K562 (cell line): ENCODE results near the gene OR2B2. TPM values are rescaled to one million over a fixed set of nuclear protein-coding genes. Genes with fewer than 3 reads are reported as not detected.

Experiments
- ATAC-seq: fragments of 200-7000 bp; cut with Tn5 transposase; 3 replicates; pipeline ENCODE4 v1.9.1; 2020; ENCODE audit warnings: moderate library complexity
- BruUV-seq: library from RNA; stranded (reverse); fragments of 400-500 nt; replicated peaks from 2 replicates; lab custom pipeline; 2021; lab: Mats Ljungman, UMichigan
- CTCF ChIA-PET: fragments of 300-600 bp; formaldehyde crosslinking; extraction: SDS; loops from one replicate; lab custom pipeline; 2021; ENCODE audit warnings: low intra/inter-chr PET ratio; lab: Yijun Ruan, JAX
- POLR2A ChIA-PET: fragments of 300-600, 350-650 bp; sonication (Branson Sonifier 250); formaldehyde crosslinking; extraction: SDS; loops from one replicate; lab custom pipeline; 2021; ENCODE audit warnings: antibody characterized with exemption, inconsistent platforms; lab: Yijun Ruan, JAX
- DNase-seq, 4 experiments: peaks; one replicate each; pipeline versions ENCODE4 v3.0.0 to v3.0.0-alpha.2; 2011 to 2018; ENCODE audit warnings: low spot score in 3 of 4, mixed read lengths in 3 of 4; ENCODE audit errors: extremely low read depth in 1 of 4
- FAIRE-seq: peaks from 2 replicates; lab custom pipeline; 2011; peaks lifted over from hg19 to GRCh38; lab: Jason Lieb, UNC
- H2AFZ ChIP-seq: 2 replicates; pipeline ENCODE4 v1.6.0; 2011; ENCODE audit warnings: low read depth, low read length, control low read depth, inconsistent platforms
- H3K27ac ChIP-seq: fragments of 200-600 bp; 3 replicates; pipeline ENCODE4 v1.8.0; 2011; ENCODE audit warnings: low read depth, mild to moderate bottlenecking, control low read depth, inconsistent platforms, low read length, moderate library complexity, mixed read lengths; ENCODE audit errors: extremely low read depth
- H3K27me3 ChIP-seq, 2 experiments: fragments of 300-600 bp in 1 of 2; 2 replicates in 1 of 2; 3 replicates in 1 of 2; pipeline versions ENCODE4 v1.6.0 to v1.8.0; 2011; ENCODE audit warnings: inconsistent platforms in 2 of 2, low read length in 2 of 2, mild to moderate bottlenecking in 1 of 2, mixed read lengths in 1 of 2, moderate library complexity in 1 of 2; ENCODE audit not compliant: control insufficient read depth in 2 of 2, insufficient read depth in 2 of 2
- H3K36me3 ChIP-seq: fragments of 300-600 bp; 3 replicates; pipeline ENCODE4 v1.8.0; 2011; ENCODE audit warnings: mild to moderate bottlenecking, low read length, inconsistent platforms; ENCODE audit not compliant: control insufficient read depth, insufficient read depth
- H3K4me1 ChIP-seq, 2 experiments: fragments of 200-600 bp in 1 of 2; replicated peaks in 1 of 2; 2 replicates in 1 of 2; 3 replicates in 1 of 2; pipeline versions ENCODE4 v1.5.1 to v1.8.0; 2011; ENCODE audit warnings: inconsistent platforms in 2 of 2, low read length in 2 of 2, mild to moderate bottlenecking in 1 of 2, mixed read lengths in 1 of 2, moderate library complexity in 1 of 2; ENCODE audit not compliant: control insufficient read depth in 2 of 2, insufficient read depth in 2 of 2
- H3K4me2 ChIP-seq: 2 replicates; pipeline ENCODE4 v1.6.1; 2011; ENCODE audit warnings: low read length, control low read depth, inconsistent platforms, mixed read lengths; ENCODE audit not compliant: insufficient read depth
- H3K4me3 ChIP-seq: fragments of 200-600 bp; sonication (generic), shearing (Covaris generic); 2 replicates; pipeline ENCODE4 v1.5.1; 2016; ENCODE audit warnings: control low read depth, inconsistent platforms
- H3K79me2 ChIP-seq: fragments of 200-600 bp; 3 replicates; pipeline ENCODE4 v1.8.0; 2011; ENCODE audit warnings: low read length, inconsistent platforms; ENCODE audit not compliant: control insufficient read depth, insufficient read depth
- H3K9ac ChIP-seq, 2 experiments: 2 replicates each; pipeline versions ENCODE4 v1.6.0 to v1.6.1; 2011; ENCODE audit warnings: low read depth in 2 of 2, low read length in 2 of 2, control low read depth in 1 of 2, inconsistent platforms in 1 of 2, mild to moderate bottlenecking in 1 of 2, mixed read lengths in 1 of 2; ENCODE audit not compliant: insufficient read depth in 1 of 2
- H3K9me1 ChIP-seq: one replicate; pipeline ENCODE4 v1.6.0; 2011; ENCODE audit warnings: inconsistent platforms, mild to moderate bottlenecking, low read length, moderate library complexity; ENCODE audit not compliant: control insufficient read depth, insufficient read depth
- H3K9me3 ChIP-seq: replicated peaks from 2 replicates; pipeline ENCODE4 v1.5.1; 2011; ENCODE audit warnings: low read depth, low read length, inconsistent platforms; ENCODE audit not compliant: control insufficient read depth, insufficient read depth
- H4K20me1 ChIP-seq: replicated peaks from 2 replicates; pipeline ENCODE4 v1.6.1; 2011; ENCODE audit warnings: low read length, inconsistent platforms, mixed read lengths; ENCODE audit not compliant: control insufficient read depth, insufficient read depth
- FOXM1 ChIP-seq, 2 experiments: fragments of 450-650 bp in 1 of 2; sonication (generic) in 1 of 2; formaldehyde crosslinking in 1 of 2; IDR thresholded peaks; 2 replicates each; pipeline versions ENCODE4 v1.6.1 to v1.9.0; 2017 to 2022; ENCODE audit warnings: low read depth in 2 of 2, mild to moderate bottlenecking in 2 of 2, missing genetic modification reagents in 1 of 2, moderate library complexity in 1 of 2
- MTF1 ChIP-seq: fragments of 250-450 bp; sonication (Bioruptor Pico); IDR thresholded peaks from 2 replicates; pipeline ENCODE4 v1.9.0; 2021; ENCODE audit warnings: moderate library complexity, mild to moderate bottlenecking, inconsistent platforms, borderline replicate concordance
- POLR2G ChIP-seq: fragments of 200-400 bp; formaldehyde crosslinking; IDR thresholded peaks from 2 replicates; pipeline ENCODE4 v1.6.1; 2017; ENCODE audit warnings: low read depth, mild to moderate bottlenecking, antibody characterized with exemption, low read length, moderate library complexity
- RFX7 ChIP-seq: fragments of 250-450 bp; sonication (Bioruptor Pico); IDR thresholded peaks from 2 replicates; pipeline ENCODE4 v1.5.1; 2021; ENCODE audit warnings: mild to moderate bottlenecking
- ZBTB33 ChIP-seq: sonication (generic); formaldehyde crosslinking; IDR thresholded peaks from 2 replicates; pipeline ENCODE4 v1.8.1; 2023; ENCODE audit warnings: mild to moderate bottlenecking, missing genetic modification reagents
- ZNF507 ChIP-seq: conservative IDR thresholded peaks from 2 replicates; pipeline ENCODE4 v1.6.1; 2017; ENCODE audit warnings: missing genetic modification characterization, missing compliant biosample characterization
- WGBS: fragments of 100-300 bp; shearing (Covaris generic); methylation state at CpG from one replicate; pipeline ENCODE4 v1.1.6; 2016; ENCODE audit warnings: low coverage, mixed read lengths; ENCODE audit not compliant: insufficient coverage; ENCODE audit errors: missing lambda C conversion rate; 5-methylcytosine and 5-hydroxymethylcytosine counted together
- in situ Hi-C: fragments of 300-500 bp; cut with MboI; formaldehyde crosslinking; loops from 4 replicates; pipeline ENCODE4 v1.15.0; 2018; ENCODE audit warnings: inconsistent platforms, mixed read lengths
- intact Hi-C: fragments of 100-400 bp; cut with micrococcal nuclease; formaldehyde crosslinking; loops from 2 replicates; pipeline ENCODE4 v1.14.2; 2022
- polyA plus RNA-seq, 8 experiments: library from polyadenylated mRNA; depleted of rRNA in 4 of 8; stranded (reverse) in 5 of 8; unstranded in 3 of 8; fragments of >200 nt; fragmentation: Nextera tagmentation in 2 of 8; fragmentation: Illumina TruSeq in 1 of 8; extraction: Ambion mirVana in 2 of 8; extraction: Trizol in 1 of 8; gene quantifications; 2 replicates each; pipeline versions ENCODE4 v1.2.1 to v1.2.3, GENCODE V29; 2011 to 2014; ENCODE audit warnings: inconsistent platforms in 1 of 8, missing spikeins in 1 of 8
- total RNA-seq, 7 experiments: library from RNA; depleted of rRNA in 6 of 7; stranded (reverse); fragments of >200 nt in 6 of 7; fragmentation: Illumina TruSeq in 2 of 7; extraction: Trizol in 2 of 7; gene quantifications; 2 replicates each; pipeline versions ENCODE4 v1.2.1 to v1.2.3, GENCODE V29; 2011 to 2021; ENCODE audit warnings: low replicate concordance in 1 of 7

The OR2B2 gene
- total and polyA plus RNA-seq, 9 of the 15 experiments (the other 6 are each of a cell fraction or from before 2014, with no cell fraction given): 0.24 TPM; not detected in 8

- CTCF ChIA-PET: no interaction called here
Measured at GRCh38 chr6:27871924-27872638, 40.1 kb downstream of the OR2B2 start.

More at GRCh38 chr6:27871924-27872638, 40.1 kb downstream of the OR2B2 start:
- Histone ChIP-seq H3K4me1 (peaks cover 0 to 15% of the 10 kb centered on the region in 2 experiments; a peak in 4 of 5 replicates), H3K27ac (no peak overlapping the region)
- intact Hi-C loops: no loop called here
- no peak for FAIRE-seq
- TF ChIP-seq ZNF507 (tag) (no peak), MTF1 (CRISPR knock-in tag) (no peak), ZBTB33 (CRISPR knock-in tag) (peak; percentile 82), POLR2G (no peak), FOXM1 (IDR thresholded peaks at IDR 0.05; ENCODE audit: low read depth) (no peak), FOXM1 (CRISPR knock-in tag; IDR thresholded peaks at IDR 0.05; ENCODE audit: low read depth) (no peak), RFX7 (CRISPR knock-in tag) (no peak)
- TF ChIP-seq, all 486 proteins: peak for 1
- 94% methylated on average over 46 of the region's 49 CpGs for WGBS
- DNase-seq (no peak), ATAC-seq (no peak)
- Histone ChIP-seq H3K9me1 (no peaks in the 10 kb centered on the region), H3K9ac (peak overlapping the region in 1 of 2 experiments; percentile 54; a peak in 1 of 4 replicates), H3K79me2 (peaks cover 1% of the 10 kb centered on the region; the same call in 1 of the 3 replicates), H3K36me3 (no peaks in the 10 kb centered on the region), H3K4me2 (no peak overlapping the region), H3K27me3 (no peaks in the 10 kb centered on the region), H3K4me3 (no peak overlapping the region), H3K9me3 (peaks cover 4% of the 10 kb centered on the region; the same call in 1 of the 2 replicates), H2AFZ (no peak overlapping the region), H4K20me1 (no peaks in the 10 kb centered on the region)
- BruUV-seq: no TSS peak
- in situ Hi-C loops: no loop called here
- POLR2A ChIA-PET: interaction anchor here (0.9 to 18.7 kb wide), 7 partner anchors 11 to 35 kb away, joined by 3 to 306 read pairs (median 55); a partner anchor contains a TSS
